Measurements from ENCODE around the gene GNG4. TPM values are rescaled to one million over a fixed set of nuclear protein-coding genes. Genes with fewer than 3 reads are reported as not detected.

Gene GNG4
- total RNA-seq, 1 donor from 2014 or later, result not detected

DNA sequence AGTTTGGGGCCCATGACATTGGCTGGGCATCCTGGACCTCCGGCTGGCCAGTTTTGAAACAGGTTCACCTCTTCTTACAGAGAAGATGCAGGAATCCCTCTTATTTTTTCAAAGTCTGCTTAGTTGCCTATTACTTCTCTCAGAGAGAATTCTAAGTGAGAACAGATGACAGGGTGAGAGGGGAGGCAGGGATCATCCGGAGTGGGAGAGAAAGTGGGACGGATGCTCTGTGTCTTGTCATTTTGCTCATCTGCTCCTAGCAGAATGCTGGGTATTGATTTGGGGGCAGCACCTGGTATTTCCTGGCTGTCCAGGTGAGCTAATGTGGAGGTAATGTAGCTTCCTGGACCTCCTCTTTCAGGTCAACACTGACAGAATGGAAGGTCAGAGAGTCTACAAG, 32.4 kb downstream of the GNG4 start:
- FAIRE-seq, result no peak
- DNase-seq (ENCODE audit: low read depth), result no peak
- Histone ChIP-seq H3K4me3 (ENCODE audit: low read depth, low read length) (no peak overlapping the region), H3K36me3 (ENCODE audit: control insufficient read depth, insufficient read depth, low read length) (no peaks in the 10 kb centered on the region), H3K27me3 (ENCODE audit: control insufficient read depth, insufficient read depth, low read length) (no peaks in the 10 kb centered on the region)
- TF ChIP-seq, protein P1, sequence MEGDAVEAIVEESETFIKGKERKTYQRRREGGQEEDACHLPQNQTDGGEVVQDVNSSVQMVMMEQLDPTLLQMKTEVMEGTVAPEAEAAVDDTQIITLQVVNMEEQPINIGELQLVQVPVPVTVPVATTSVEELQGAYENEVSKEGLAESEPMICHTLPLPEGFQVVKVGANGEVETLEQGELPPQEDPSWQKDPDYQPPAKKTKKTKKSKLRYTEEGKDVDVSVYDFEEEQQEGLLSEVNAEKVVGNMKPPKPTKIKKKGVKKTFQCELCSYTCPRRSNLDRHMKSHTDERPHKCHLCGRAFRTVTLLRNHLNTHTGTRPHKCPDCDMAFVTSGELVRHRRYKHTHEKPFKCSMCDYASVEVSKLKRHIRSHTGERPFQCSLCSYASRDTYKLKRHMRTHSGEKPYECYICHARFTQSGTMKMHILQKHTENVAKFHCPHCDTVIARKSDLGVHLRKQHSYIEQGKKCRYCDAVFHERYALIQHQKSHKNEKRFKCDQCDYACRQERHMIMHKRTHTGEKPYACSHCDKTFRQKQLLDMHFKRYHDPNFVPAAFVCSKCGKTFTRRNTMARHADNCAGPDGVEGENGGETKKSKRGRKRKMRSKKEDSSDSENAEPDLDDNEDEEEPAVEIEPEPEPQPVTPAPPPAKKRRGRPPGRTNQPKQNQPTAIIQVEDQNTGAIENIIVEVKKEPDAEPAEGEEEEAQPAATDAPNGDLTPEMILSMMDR (IDR thresholded peaks at IDR 0.05; ENCODE audit: insufficient read depth, low read length, severe bottlenecking), result no peak

DNA sequence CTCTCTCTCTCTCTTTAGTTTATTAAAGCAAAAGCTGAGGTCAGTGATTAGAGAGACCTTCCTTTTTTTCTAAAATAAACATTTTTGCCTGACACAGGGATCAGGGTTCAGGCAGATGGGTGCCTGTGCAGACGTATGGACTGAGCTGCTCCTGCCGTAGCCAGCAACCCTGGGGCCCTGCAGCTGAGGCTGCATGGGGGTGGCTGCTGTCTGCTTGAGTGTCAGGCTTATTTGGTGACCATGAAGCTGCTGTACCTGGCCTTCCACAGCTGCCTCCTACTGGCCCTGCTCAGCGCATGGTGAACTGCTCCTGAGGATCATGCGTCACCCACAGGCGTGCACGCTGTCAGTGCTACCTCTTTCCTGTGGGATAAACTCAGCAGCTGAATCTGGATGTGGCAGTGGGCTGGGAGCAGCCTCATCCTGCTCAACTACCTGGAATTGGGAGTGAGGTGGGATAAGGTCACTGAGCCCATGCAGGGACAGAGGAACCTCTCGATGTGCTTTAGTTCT, 35.1 kb downstream of the GNG4 start:
- FAIRE-seq, result no peak

DNA sequence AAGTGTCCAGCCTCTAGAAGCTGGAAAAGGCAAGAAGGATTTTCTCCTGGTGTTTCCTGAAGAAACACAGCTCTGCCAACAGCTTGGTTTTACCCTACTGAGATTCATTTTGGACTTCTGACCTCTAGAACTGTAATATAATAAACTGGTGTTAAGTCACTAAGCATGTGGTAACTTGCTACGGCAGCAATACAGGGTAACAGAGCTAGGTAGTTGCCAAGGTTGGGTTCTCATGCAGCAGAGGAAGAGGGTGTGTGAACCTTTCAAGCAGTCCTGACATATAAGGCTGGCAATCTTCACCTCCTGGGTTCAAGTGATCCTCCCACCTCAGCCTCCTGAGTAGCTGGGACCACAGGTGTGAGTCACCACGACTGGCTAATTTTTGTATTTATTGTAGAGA, 36.0 kb downstream of the GNG4 start:
- Histone ChIP-seq H3K27me3 (ENCODE audit: control insufficient read depth, insufficient read depth, low read length) (no peaks in the 10 kb centered on the region), H3K36me3 (ENCODE audit: control insufficient read depth, insufficient read depth, low read length) (no peaks in the 10 kb centered on the region), H3K4me3 (ENCODE audit: low read depth, low read length) (no peak overlapping the region)
- FAIRE-seq, result peak; percentile 7
- peak; percentile 72 for DNase-seq (ENCODE audit: low read depth)
- TF ChIP-seq, protein P1 (IDR thresholded peaks at IDR 0.05; ENCODE audit: insufficient read depth, low read length, severe bottlenecking), result no peak

More for the DNA sequence above, 35.1 kb downstream of the GNG4 start:
- no peaks in the 10 kb centered on the region for H3K27me3 ChIP-seq (ENCODE audit: control insufficient read depth, insufficient read depth, low read length)
- TF ChIP-seq, protein P1 (IDR thresholded peaks at IDR 0.05; ENCODE audit: insufficient read depth, low read length, severe bottlenecking), result no peak
- no peak overlapping the region for H3K4me3 ChIP-seq (ENCODE audit: low read depth, low read length)
- no peaks in the 10 kb centered on the region for H3K36me3 ChIP-seq (ENCODE audit: control insufficient read depth, insufficient read depth, low read length)
- no peak for DNase-seq (ENCODE audit: low read depth)

GRCh38 chr1:235612761-235613160, 36.8 kb downstream of the GNG4 start:
- no peak for FAIRE-seq

DNA sequence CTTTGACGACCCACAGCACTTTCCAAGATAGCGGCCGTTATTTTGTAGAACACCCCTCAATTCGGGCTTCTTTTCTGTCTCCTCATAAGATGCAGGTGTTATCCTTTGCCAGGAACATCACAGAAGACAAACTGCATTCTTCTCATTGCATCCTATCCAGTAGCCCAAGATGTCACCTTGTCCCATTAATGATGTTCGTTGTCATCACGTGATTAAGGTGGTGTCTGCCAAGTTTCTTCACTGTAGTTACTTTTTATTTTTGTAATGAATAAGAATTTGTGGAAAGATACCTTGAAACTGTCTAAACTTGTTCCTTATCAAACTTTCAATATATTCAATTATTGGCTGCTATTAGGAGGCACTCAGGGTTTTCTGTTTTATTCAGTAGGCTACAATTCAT, 39.4 kb downstream of the GNG4 start:
- H3K27me3 ChIP-seq (ENCODE audit: control insufficient read depth, insufficient read depth, low read length), result no peaks in the 10 kb centered on the region
- FAIRE-seq (no peak), DNase-seq (ENCODE audit: low read depth) (no peak)
- no peak overlapping the region for H3K4me3 ChIP-seq (ENCODE audit: low read depth, low read length)
- TF ChIP-seq, protein P1 (IDR thresholded peaks at IDR 0.05; ENCODE audit: insufficient read depth, low read length, severe bottlenecking), result no peak
- no peaks in the 10 kb centered on the region for H3K36me3 ChIP-seq (ENCODE audit: control insufficient read depth, insufficient read depth, low read length)

More at GRCh38 chr1:235612761-235613160, 36.8 kb downstream of the GNG4 start:
- DNase-seq (ENCODE audit: low read depth), result no peak
- Histone ChIP-seq H3K36me3 (ENCODE audit: control insufficient read depth, insufficient read depth, low read length) (no peaks in the 10 kb centered on the region), H3K27me3 (ENCODE audit: control insufficient read depth, insufficient read depth, low read length) (no peaks in the 10 kb centered on the region), H3K4me3 (ENCODE audit: low read depth, low read length) (no peak overlapping the region)
- TF ChIP-seq, protein P1 (IDR thresholded peaks at IDR 0.05; ENCODE audit: insufficient read depth, low read length, severe bottlenecking), result no peak

- H3K36me3 ChIP-seq (ENCODE audit: control insufficient read depth, insufficient read depth, low read length), result no peaks in the 10 kb centered on the region
- DNase-seq (ENCODE audit: low read depth) (no peak), FAIRE-seq (no peak)
- TF ChIP-seq, protein P1 (IDR thresholded peaks at IDR 0.05; ENCODE audit: insufficient read depth, low read length, severe bottlenecking), result no peak
- H3K27me3 ChIP-seq (ENCODE audit: control insufficient read depth, insufficient read depth, low read length), result no peaks in the 10 kb centered on the region
- no peak overlapping the region for H3K4me3 ChIP-seq (ENCODE audit: low read depth, low read length)
These were observed 41.3 kb downstream of the GNG4 start for GRCh38 chr1:235608278-235608677.
